Stimulated activated effector memory CD8-positive, alpha-beta T cell treated with anti-CD3 and anti-CD28 coated beads, Interleukin-12 subunit alpha, Interleukin-12 subunit beta, amount 100 ng/mL, for 72 hours (primary cell): ENCODE data around the gene CTSE.

ENCODE experiments used
- ATAC-seq: fragments of 150-1000 bp; cut with Tn5 transposase; 2 replicates; pipeline ENCODE4 v1.10.0; 2021
- DNase-seq, 2 donors: peaks; one replicate each; pipeline ENCODE4 v3.0.0; 2021 to 2022; ENCODE audit warnings: low spot score in 2 of 2
- H3K27ac Mint-ChIP-seq: one replicate; pipeline ENCODE4 v1.8.0; 2022; ENCODE audit warnings: mild to moderate bottlenecking, mixed read lengths
- H3K36me3 Mint-ChIP-seq: one replicate; pipeline ENCODE4 v1.8.0; 2022; ENCODE audit warnings: mild to moderate bottlenecking, mixed read lengths
- H3K4me1 Mint-ChIP-seq: one replicate; pipeline ENCODE4 v1.8.0; 2022; ENCODE audit warnings: mixed read lengths
- H3K4me3 Mint-ChIP-seq: one replicate; pipeline ENCODE4 v1.8.0; 2022; ENCODE audit warnings: mild to moderate bottlenecking, mixed read lengths
- H3K9me3 Mint-ChIP-seq: one replicate; pipeline ENCODE4 v1.8.0; 2022; ENCODE audit warnings: mixed read lengths

Gene CTSE

GRCh38 chr1:205993068-205993467 lies 30.6 kb downstream of the CTSE start:
- H3K4me3 Mint-ChIP-seq, result no peak overlapping the region
- H3K27ac Mint-ChIP-seq, result no peak overlapping the region
- no peak for ATAC-seq
- DNase-seq, result no peak
- H3K4me1 Mint-ChIP-seq, result peaks cover 9% of the 10 kb centered on the region
- H3K36me3 Mint-ChIP-seq, result no peaks in the 10 kb centered on the region
- no peaks in the 10 kb centered on the region for H3K9me3 Mint-ChIP-seq

GRCh38 chr1:205992218-205992882 lies 31.3 kb downstream of the CTSE start:
- ATAC-seq, result no peak
- Mint-ChIP-seq H3K4me3 (no peak overlapping the region), H3K9me3 (no peaks in the 10 kb centered on the region), H3K4me1 (peaks cover 9% of the 10 kb centered on the region), H3K27ac (no peak overlapping the region), H3K36me3 (no peaks in the 10 kb centered on the region)
- DNase-seq, result no peak

GRCh38 chr1:205991237-205991636 lies 32.5 kb downstream of the CTSE start:
- no peak overlapping the region for H3K27ac Mint-ChIP-seq
- H3K4me3 Mint-ChIP-seq, result no peak overlapping the region
- H3K36me3 Mint-ChIP-seq, result no peaks in the 10 kb centered on the region
- H3K9me3 Mint-ChIP-seq, result no peaks in the 10 kb centered on the region
- H3K4me1 Mint-ChIP-seq, result peaks cover under 1% of the 10 kb centered on the region
- DNase-seq (no peak), ATAC-seq (no peak)

GRCh38 chr1:205990226-205990625 lies 33.5 kb downstream of the CTSE start:
- H3K9me3 Mint-ChIP-seq, result no peaks in the 10 kb centered on the region
- ATAC-seq, result peak; percentile 13
- no peaks in the 10 kb centered on the region for H3K36me3 Mint-ChIP-seq
- no peak overlapping the region for H3K4me3 Mint-ChIP-seq
- no peak overlapping the region for H3K27ac Mint-ChIP-seq
- no peak for DNase-seq
- H3K4me1 Mint-ChIP-seq, result no peaks in the 10 kb centered on the region

- Mint-ChIP-seq H3K4me3 (no peak overlapping the region), H3K36me3 (no peaks in the 10 kb centered on the region), H3K4me1 (no peaks in the 10 kb centered on the region), H3K9me3 (no peaks in the 10 kb centered on the region), H3K27ac (no peak overlapping the region)
- no peak for ATAC-seq
- no peak for DNase-seq
Observed at GRCh38 chr1:205989786-205990185, 33.9 kb downstream of the CTSE start.

- no peak for ATAC-seq
- H3K27ac Mint-ChIP-seq, result no peak overlapping the region
Observed at GRCh38 chr1:205988585-205988995, 35.1 kb downstream of the CTSE start.

GRCh38 chr1:205986861-205987260 lies 36.8 kb downstream of the CTSE start:
- H3K4me1 Mint-ChIP-seq, result no peaks in the 10 kb centered on the region
- ATAC-seq (no peak), DNase-seq (no peak)
- H3K4me3 Mint-ChIP-seq, result no peak overlapping the region
- H3K9me3 Mint-ChIP-seq, result peaks cover 5% of the 10 kb centered on the region
- no peaks in the 10 kb centered on the region for H3K36me3 Mint-ChIP-seq
- H3K27ac Mint-ChIP-seq, result no peak overlapping the region

More at GRCh38 chr1:205988585-205988995, 35.1 kb downstream of the CTSE start:
- Mint-ChIP-seq H3K4me1 (no peaks in the 10 kb centered on the region), H3K36me3 (no peaks in the 10 kb centered on the region), H3K4me3 (no peak overlapping the region), H3K9me3 (no peaks in the 10 kb centered on the region)
- no peak for DNase-seq

- Mint-ChIP-seq H3K9me3 (peaks cover 5% of the 10 kb centered on the region), H3K4me3 (no peak overlapping the region), H3K27ac (no peak overlapping the region), H3K36me3 (no peaks in the 10 kb centered on the region), H3K4me1 (no peaks in the 10 kb centered on the region)
- no peak for DNase-seq
- ATAC-seq, result no peak
Observed at GRCh38 chr1:205986292-205986691, 37.4 kb downstream of the CTSE start.

GRCh38 chr1:205985330-205986005 lies 38.2 kb downstream of the CTSE start:
- ATAC-seq, result no peak

GRCh38 chr1:205983925-205984725 lies 39.6 kb downstream of the CTSE start:
- Mint-ChIP-seq H3K36me3 (no peaks in the 10 kb centered on the region), H3K4me1 (no peaks in the 10 kb centered on the region), H3K9me3 (peaks cover 5% of the 10 kb centered on the region), H3K4me3 (no peak overlapping the region), H3K27ac (no peak overlapping the region)
- DNase-seq (no peak), ATAC-seq (peak; percentile 65)

More at GRCh38 chr1:205985330-205986005, 38.2 kb downstream of the CTSE start:
- no peak overlapping the region for H3K27ac Mint-ChIP-seq
- H3K4me1 Mint-ChIP-seq, result no peaks in the 10 kb centered on the region
- no peak for DNase-seq
- no peaks in the 10 kb centered on the region for H3K36me3 Mint-ChIP-seq
- no peak overlapping the region for H3K4me3 Mint-ChIP-seq
- peaks cover 5% of the 10 kb centered on the region for H3K9me3 Mint-ChIP-seq

- no peak overlapping the region for H3K27ac Mint-ChIP-seq
- DNase-seq, result no peak
- peaks cover 5% of the 10 kb centered on the region for H3K9me3 Mint-ChIP-seq
- no peak for ATAC-seq
- H3K4me1 Mint-ChIP-seq, result no peaks in the 10 kb centered on the region
- H3K36me3 Mint-ChIP-seq, result no peaks in the 10 kb centered on the region
- H3K4me3 Mint-ChIP-seq, result no peak overlapping the region
Observed at GRCh38 chr1:205981257-205981656, 42.4 kb downstream of the CTSE start.

- DNase-seq, result no peak
- H3K36me3 Mint-ChIP-seq, result no peaks in the 10 kb centered on the region
- ATAC-seq, result no peak
- H3K27ac Mint-ChIP-seq, result no peak overlapping the region
- H3K4me1 Mint-ChIP-seq, result no peaks in the 10 kb centered on the region
- H3K4me3 Mint-ChIP-seq, result no peak overlapping the region
- H3K9me3 Mint-ChIP-seq, result peaks cover 5% of the 10 kb centered on the region
Observed at GRCh38 chr1:205980237-205980870, 43.3 kb downstream of the CTSE start.

GRCh38 chr1:205979301-205979700 lies 44.4 kb downstream of the CTSE start:
- Mint-ChIP-seq H3K4me1 (peaks cover 7% of the 10 kb centered on the region), H3K4me3 (no peak overlapping the region), H3K27ac (no peak overlapping the region), H3K9me3 (peaks cover 5% of the 10 kb centered on the region), H3K36me3 (no peaks in the 10 kb centered on the region)
- ATAC-seq (no peak), DNase-seq (no peak)

- Mint-ChIP-seq H3K36me3 (no peaks in the 10 kb centered on the region), H3K4me1 (peaks cover 13% of the 10 kb centered on the region)
- no peak for ATAC-seq
Observed at GRCh38 chr1:205978676-205979075, 45.0 kb downstream of the CTSE start.

GRCh38 chr1:205977402-205978014 lies 46.2 kb downstream of the CTSE start:
- Mint-ChIP-seq H3K9me3 (peaks cover 5% of the 10 kb centered on the region), H3K36me3 (no peaks in the 10 kb centered on the region), H3K4me1 (peaks cover 24% of the 10 kb centered on the region), H3K27ac (no peak overlapping the region), H3K4me3 (no peak overlapping the region)
- DNase-seq, result peak; percentile 60 to 81
- peak; percentile 73 for ATAC-seq

More at GRCh38 chr1:205978676-205979075, 45.0 kb downstream of the CTSE start:
- no peak overlapping the region for H3K4me3 Mint-ChIP-seq
- DNase-seq, result no peak
- H3K27ac Mint-ChIP-seq, result no peak overlapping the region
- H3K9me3 Mint-ChIP-seq, result peaks cover 5% of the 10 kb centered on the region
